Measurements from ENCODE around the gene LYZL1. TPM values are rescaled to one million over a fixed set of nuclear protein-coding genes. Genes with fewer than 3 reads are reported as not detected.
"Not testable (repeated sequence)": the region's sequence is repeated elsewhere in the genome, so short reads cannot be mapped to it uniquely, and the experiment has no call there.

LYZL1 gene
- total RNA-seq, 1 donor: not detected

DNA sequence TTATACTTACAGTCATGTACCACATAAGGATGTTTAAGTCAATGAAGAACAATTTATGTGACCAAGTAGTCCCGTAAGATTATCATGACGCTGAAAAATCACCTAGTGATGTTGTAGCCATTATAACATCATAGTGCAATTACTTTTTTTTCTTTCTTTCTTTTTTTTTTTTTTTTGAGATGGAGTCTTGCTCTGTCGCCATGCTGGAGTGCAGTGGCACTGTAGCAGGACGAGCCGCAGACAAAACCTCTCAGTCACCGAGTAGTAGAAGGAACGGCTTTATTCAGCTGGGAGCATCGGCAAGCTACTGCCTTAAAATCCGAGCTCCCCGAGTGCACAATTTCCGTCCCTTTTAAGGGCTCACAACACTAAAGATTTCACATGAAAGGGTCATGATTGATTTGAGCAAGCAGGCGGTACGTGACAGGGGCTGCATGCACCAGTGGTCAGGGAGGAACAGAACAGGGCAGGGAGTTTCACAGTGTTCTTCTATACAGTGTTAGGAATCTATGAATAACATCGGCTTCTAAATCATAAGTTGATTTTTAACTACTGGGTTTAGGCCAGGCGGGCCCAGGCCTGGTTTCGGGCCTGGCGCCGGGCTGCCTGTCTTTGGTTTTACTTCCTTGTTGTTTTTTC is 71.5 kb downstream of the LYZL1 start:
- DNase-seq (ENCODE audit: low read depth in 2 of 3, low spot score in 2 of 3): not testable (repeated sequence)

All from hematopoietic multipotent progenitor cell (in vitro differentiated cells).